HL-60/S4 treated with retinoic acid at 250 ng/mL for 4 days and 3 days (cell line): Measurements from ENCODE around the gene SNRPA.
"Not testable (repeated sequence)": the region's sequence is repeated elsewhere in the genome, so short reads cannot be mapped to it uniquely, and the experiment has no call there.

Source experiments
- in situ Hi-C: fragments of 300-500 bp; cut with MboI; formaldehyde crosslinking; loops from 2 replicates; pipeline ENCODE4 v1.7.0; 2022; ENCODE audit warnings: low sequenced_read_pairs

SNRPA gene

GRCh38 chr19:40744554-40745401 lies 6.2 kb upstream of the SNRPA start:
- in situ Hi-C loops = no loop called here

- in situ Hi-C loops = no loop called here
Measured at GRCh38 chr19:40745402-40745780, 5.6 kb upstream of the SNRPA start.

GRCh38 chr19:40747536-40747935 lies 3.5 kb upstream of the SNRPA start:
- in situ Hi-C loops = no loop called here

GRCh38 chr19:40750058-40750873 lies 737 bp upstream of the SNRPA start, which contains the start of gene ACTMAP:
TSS of gene ACTMAP (minus strand) at chr19:40750477. CDS start at chr19:40749803, 674 bp downstream.
- in situ Hi-C loops = no loop called here

GRCh38 chr19:40752257-40752781 lies 1.3 kb downstream of the SNRPA start:
- in situ Hi-C loops = no loop called here

- in situ Hi-C loops = no loop called here
Measured at GRCh38 chr19:40754611-40755247, 3.7 kb downstream of the SNRPA start.

- in situ Hi-C loops = no loop called here
Measured at GRCh38 chr19:40755248-40755624, 4.2 kb downstream of the SNRPA start.

- in situ Hi-C loops = no loop called here
Measured at GRCh38 chr19:40755791-40756190, 4.8 kb downstream of the SNRPA start.

- in situ Hi-C loops = no loop called here
Measured at GRCh38 chr19:40756502-40757110, 5.6 kb downstream of the SNRPA start.

- in situ Hi-C loops = no loop called here
Measured at GRCh38 chr19:40758491-40758890, 7.5 kb downstream of the SNRPA start.

GRCh38 chr19:40759352-40759751 lies 8.3 kb downstream of the SNRPA start:
- in situ Hi-C loops = no loop called here

- in situ Hi-C loops = no loop called here
Measured at GRCh38 chr19:40762754-40763470, 11.9 kb downstream of the SNRPA start.

GRCh38 chr19:40763526-40763925 lies 12.5 kb downstream of the SNRPA start:
- in situ Hi-C loops = no loop called here

GRCh38 chr19:40763963-40764362 lies 13.0 kb downstream of the SNRPA start:
- in situ Hi-C loops = no loop called here

- in situ Hi-C loops = not testable (repeated sequence)
Measured at GRCh38 chr19:40766385-40766784, 15.4 kb downstream of the SNRPA start.

- in situ Hi-C loops = no loop called here
Measured at GRCh38 chr19:40768869-40769268, 17.9 kb downstream of the SNRPA start.

- in situ Hi-C loops = not testable (repeated sequence)
Measured at GRCh38 chr19:40771101-40771862, 20.3 kb downstream of the SNRPA start.

GRCh38 chr19:40774916-40775631 lies 24.1 kb downstream of the SNRPA start, which contains the start of gene MIA:
TSS of gene MIA (plus strand) at chr19:40775521. CDS start at chr19:40775543, 22 bp downstream.
- in situ Hi-C loops = no loop called here

- in situ Hi-C loops = no loop called here
Measured at GRCh38 chr19:40775632-40776022, 24.6 kb downstream of the SNRPA start.
